NCI-H146 treated with DMSO at 0.1 percent for 48 hours (cell line): Measurements from ENCODE around the gene KRTAP10-5.
"Not testable (repeated sequence)": the region's sequence is repeated elsewhere in the genome, so short reads cannot be mapped to it uniquely, and the experiment has no call there.

ENCODE experiments used
- DNase-seq: peaks from one replicate; lab custom pipeline; 2025; ENCODE audit not compliant: unreplicated experiment; lab: John Stamatoyannopoulos, UW

Gene KRTAP10-5

DNA sequence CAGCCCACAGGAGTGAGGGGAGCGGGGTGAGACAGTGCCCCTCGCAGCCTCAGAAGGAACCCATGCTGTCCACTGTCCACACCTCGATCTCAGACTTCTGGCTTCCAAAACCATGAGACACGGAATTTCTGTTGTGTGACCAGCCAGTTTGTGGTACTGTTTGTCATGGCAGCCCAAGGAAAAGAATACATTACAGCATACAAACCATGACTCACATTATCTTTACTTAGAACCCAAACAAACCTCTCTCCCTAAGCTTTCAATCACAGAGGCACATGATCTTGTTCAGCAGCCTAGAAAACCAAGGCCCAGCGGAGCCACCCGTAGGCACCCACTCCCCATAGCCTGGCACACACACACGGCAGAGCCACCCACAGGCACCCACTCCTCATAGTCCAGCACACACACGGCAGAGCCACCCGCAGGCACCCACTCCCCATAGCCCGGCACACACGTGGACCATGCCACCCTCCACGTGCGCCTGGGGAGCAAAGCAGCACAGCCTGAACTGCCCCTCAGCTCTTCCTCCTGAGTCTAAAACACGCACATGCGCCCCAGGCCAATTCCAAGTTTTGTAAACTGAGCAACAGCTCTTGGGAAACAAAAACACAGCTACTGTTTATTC, 7.3 kb downstream of the KRTAP10-5 start:
- no peak for DNase-seq

DNA sequence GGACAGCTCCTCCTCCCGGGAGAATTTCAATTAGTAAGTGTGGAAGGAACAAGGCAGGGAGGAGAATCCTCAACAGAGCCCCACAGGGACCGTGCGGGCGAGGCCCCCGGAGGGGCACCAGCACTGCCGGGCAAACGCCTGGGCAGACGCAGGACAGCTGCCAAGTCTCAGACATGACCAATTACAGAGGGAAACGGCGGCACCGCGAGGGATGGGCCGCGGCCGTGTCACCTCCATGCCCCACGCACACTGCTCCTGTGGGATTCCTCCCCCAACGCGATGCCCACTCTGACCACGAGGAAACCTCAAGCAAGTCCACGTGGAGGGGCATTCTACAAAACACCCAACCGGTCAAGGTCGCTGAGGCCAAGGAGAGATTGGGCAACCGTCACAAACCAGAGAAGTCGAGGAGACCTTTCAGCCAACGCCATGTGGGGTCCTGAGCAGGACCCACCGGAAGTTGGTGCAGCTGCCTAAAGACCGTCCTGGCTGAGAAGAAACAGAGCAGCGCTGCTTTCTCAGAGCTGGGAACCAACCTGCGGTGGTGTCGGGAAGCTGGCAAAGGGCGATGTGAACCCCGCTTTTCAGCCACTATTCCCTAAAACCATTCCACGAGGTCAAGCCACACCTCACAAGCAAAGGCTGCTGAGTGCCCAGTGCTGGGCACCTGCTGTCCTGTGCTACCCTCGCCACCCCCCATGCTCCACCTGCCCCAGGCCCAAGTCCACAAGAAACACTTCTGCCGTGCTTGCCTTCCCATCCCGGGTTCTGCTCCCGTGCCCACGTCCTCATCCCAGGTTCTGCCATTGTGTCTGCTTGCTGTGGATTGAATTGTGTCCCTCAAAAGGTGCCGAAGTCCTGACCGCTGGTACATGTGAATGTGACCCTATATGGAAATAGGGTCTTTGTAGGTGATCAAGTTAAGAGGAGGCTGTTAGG, 8.3 kb downstream of the KRTAP10-5 start:
- no peak for DNase-seq

DNA sequence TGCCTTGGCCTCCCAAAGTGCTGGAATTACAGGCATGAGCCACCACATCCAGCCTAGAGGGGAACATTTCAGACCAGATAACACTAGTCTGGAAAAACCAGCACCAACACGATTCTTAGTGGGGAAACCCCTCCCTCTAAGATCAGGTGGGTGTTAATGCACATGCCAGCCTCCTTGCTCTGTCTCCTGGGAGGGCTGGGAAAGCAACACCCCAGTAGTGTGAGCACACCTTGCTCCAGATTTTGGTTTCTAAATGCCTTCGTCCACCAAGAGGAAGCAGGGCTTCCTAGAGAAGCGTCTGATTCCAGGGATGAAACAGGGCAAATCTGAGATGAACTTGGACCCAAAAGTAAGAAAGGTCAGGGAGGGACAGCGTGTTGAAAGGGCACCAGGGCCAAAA, 9.1 kb downstream of the KRTAP10-5 start:
- DNase-seq: no peak

DNA sequence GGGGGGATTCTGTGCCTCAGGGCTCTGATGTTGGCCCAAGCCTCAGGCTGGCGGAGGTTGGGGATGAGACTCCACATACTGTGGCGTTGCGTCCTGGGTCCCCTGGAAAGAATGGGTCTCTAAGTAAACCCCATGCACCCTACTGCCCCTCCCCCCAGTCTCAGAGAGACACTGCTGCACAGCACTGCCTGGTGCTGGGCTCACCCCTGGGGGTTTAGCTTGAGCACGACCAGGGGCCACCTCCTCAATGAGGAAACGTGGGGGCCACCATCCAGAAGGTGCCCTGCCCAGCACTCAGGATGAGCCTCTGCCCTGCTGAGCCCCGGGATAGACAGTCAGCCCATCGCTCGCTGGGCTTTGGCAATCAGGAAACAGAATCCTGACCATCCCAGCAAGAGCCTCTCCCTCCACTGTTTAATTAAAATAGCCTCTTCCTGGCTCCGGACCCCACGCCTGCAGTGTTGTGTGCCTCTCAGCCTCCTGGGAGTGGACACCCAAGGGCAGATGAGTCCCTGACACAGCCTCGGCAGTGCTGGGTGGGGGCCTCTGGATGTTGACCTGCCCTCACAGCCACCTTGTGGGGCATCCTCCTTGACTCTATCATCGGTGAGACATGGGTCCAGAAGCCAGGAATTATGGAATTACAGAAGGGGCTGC, 10.4 kb downstream of the KRTAP10-5 start:
- no peak for DNase-seq

DNA sequence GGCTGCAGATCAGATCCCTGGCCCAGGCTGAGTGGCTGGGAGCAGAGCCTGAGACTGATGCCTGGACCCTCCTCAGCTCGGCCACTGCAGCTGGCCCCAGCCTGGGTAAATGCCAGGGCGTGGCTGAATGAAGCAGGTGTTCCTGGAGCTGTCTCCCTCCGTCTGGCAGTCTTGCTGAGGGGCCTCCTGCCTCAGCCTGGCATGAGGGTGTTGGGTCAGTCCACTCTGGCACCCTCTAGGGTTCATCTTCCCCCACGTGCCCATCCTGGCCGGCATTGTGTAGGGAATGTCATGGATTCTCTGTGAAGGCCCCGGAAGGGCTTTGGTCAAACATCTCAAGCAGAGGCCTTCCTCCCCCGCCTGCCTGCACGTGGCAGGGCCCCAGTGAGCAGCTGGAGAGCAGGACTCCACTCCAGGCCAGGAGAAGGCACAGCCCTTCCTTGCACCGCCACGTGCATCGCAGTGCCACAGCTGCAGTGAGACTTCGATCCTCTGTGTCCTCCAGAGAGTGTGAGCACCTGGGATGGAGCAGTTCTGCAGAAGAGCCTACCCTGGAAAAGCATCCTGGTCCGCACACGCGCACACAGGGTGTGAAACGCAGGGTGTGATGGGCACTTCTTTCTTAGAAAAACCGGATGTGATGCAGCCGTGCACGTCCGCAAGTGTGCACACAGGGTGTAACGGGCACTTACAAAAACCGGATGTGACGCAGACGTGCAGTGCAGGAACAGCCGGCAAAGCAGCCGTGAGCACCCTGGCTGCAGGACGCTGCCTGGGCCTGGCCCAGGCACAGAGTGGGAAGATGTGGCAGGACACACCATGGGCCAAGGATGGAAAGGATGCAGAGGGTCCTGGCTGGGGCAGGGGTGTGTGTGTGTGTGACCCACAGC, 11.5 kb downstream of the KRTAP10-5 start:
- DNase-seq: no peak

DNA sequence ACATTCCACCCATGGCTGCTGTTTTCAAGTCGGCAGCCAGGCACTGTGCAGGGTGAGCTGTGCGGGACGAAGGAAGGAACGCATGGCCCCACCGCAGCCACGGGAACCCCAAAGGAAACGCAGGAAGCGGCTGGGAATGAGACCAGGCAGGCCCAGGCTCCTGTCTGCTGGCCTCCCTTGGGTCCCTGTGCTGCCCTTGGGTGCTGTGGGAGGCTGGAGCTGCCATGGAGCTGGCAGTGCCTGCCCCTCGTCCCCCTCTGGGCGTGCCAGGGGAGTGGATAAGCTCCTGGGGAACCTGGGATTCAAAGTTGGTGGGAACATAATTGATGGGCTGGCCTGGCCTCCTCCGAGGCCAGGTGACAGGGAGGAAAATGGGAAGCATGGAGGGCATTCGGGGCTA, 12.1 kb downstream of the KRTAP10-5 start:
- no peak for DNase-seq

DNA sequence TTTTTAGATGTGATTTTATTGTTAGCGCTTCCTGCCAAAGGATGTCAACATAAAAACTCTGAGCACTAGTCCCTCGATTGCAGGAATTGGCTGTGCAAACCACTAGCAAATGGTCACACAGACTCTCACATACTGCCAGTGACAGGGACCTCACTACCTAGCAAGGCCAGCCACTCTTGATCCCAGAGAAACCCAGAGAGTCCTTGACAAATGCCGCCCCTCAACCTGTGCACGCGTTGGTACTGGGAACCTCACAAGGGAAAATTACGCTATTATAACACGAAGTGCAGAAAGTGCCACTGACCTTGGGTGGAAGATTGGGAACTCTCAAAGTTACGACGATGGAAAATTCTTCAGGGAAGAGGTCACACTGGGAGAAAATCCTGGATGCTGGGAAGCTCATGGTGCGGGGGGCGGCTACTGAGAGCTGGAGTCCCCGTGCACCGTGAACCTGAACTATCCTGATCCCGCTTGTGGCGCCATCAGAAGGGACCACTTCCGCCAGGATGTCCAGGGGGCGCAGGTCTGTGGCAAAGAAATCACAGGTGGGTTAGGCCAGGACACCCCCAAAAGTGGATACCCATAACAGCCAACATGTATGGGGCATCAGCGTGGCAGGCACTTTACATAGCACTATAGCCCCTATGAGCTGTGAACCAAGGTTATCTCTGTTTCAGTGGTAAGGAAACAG, 12.8 kb downstream of the KRTAP10-5 start:
- DNase-seq: no peak

DNA sequence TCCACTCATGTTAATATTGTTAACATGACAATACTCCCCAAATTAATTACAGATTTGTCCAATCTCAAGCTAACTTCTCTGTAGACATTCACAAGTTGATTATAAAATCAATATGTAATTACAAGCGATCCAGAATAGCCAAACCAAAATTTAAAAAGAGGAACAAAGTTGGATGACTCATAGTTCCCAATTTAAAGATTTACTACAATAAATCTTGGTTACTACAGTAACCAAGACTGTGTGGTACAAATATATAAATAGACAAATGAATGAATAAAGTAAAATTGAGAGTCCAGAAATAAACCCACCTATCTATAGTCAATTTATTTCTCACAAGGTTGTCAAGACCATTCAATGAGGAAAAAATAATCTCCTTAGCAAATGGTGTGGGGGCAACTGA, 14.0 kb downstream of the KRTAP10-5 start:
- no peak for DNase-seq

DNA sequence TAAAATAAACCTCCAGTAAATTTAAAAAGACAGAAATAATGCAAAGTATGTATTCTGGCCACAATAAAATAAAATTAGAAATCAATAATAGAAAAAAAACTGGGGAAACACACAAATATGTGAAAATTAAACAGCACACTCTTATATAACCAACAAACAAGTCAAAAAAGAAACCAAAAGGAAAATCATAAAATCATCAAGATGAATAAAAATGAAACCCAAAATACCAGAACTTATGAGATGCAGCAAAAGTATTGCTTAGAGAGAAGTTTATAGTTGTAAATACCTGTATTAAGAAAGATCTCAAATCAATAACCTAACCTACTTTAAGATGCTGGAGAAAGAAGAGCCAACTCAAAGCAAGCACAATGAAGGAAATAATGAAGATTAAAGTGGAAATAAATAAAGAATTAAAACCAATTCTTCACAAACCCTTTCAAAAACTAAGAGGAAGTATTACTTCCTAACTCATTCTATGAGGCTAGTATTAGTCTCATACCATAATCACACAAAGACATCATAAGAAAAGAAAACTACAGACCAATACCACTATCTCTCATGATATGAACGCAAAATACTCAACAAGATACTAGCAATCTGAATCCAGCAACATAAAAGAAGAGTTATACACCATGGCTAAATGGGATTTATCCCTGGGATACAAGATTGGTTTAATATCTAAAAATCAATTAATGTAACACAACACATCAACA, 15.4 kb downstream of the KRTAP10-5 start:
- DNase-seq: no peak

DNA sequence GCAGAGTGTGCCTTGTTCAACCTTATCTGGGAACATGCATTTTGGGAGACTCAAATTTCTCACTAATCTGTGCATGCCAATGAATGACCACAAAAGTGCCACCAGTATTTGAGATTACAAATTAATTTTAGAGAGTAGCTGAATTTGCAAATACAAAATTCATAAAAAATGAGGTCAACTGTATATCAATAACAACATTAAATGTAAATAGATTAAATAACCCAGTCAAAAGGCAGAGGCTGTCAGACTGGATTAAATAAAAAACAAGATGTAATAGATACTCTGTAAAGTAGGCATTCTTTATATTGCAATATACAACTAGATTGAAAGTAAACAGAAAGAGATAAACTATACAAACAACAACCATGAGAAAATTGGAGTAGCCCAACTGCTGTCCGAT, 16.3 kb downstream of the KRTAP10-5 start:
- DNase-seq: no peak

DNA sequence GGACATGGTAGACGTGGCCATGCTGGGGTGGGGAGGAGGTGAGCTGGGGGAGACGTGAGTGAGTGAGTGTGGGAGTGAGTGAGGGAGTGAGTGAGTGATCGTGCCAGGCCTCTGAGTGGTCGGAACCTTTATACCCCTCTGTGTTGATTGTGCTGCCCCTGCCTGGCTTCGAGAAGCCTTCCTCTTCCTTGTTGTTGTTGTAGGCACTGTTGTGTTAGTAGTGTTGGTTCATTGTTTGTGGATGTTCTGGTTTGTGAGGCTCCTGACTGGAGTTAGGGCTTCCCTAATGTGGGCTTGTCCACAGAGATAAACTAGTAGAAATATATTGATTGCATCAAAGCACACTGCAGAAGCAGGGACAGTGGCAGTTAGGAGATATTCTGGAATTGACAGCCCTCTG, 21.7 kb downstream of the KRTAP10-5 start, which contains the start of gene KRTAP10-3:
Gene KRTAP10-3 (minus strand): TSS at position 101 of the 400 bp plus-strand sequence. CDS start 80 bp downstream, at position 21.
- DNase-seq: no peak

DNA sequence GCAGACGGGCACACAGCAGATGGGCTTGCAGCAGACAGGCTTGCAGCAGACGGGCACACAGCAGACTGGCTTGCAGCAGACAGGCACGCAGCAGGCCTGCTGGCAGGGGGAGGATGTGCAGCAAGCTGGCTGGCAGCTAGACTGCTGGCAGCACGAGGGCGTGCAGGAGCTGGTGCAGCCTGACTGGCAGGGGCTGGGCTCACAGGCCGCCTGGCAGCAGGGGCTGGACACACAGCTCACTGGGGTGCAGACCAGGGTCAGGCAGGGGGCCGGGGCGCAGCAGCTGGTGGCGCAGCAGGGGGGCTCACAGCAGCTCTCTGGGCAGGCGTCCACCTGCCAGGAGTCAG, 22.1 kb downstream of the KRTAP10-5 start:
- not testable (repeated sequence) for DNase-seq

DNA sequence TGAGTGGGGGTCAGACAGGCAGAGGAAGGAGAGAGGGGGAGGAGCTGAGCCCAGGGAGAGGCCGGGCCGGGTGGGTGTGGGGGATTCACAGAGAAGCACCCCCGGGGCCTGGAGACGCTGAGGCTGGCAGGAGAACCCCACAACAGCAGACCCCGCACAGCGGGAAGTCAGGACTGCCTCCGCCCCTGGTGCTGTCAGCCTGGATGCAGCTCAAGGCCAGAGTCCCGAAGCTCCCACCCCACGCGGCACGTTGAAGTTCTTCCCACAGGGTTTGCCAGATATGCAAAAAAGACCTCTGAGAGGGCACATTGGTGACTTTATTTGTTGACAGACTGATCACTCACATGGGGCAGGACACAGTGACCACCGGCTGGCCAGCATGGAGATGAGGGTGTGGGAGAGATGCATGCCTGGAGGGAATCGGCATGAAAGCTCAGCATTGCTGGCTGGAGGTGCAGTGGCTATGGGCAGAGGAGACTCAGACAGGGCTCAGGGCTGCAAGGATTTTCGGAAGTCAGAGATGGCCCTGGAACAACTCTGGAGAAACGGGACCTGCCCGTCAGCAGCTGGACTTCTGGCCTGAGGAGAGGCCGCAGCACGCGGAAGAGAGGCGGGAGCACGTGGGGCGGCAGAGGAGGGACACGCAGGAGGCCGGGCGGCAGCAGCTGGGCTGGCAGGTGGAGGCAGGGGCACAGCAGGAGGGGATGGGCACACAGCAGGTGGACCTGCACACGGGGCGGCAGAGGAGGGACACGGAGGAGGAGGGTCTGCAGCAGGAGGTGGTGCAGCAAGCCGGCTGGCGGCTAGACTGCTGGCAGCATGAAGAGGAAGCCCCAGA, 22.7 kb downstream of the KRTAP10-5 start:
- no peak for DNase-seq

DNA sequence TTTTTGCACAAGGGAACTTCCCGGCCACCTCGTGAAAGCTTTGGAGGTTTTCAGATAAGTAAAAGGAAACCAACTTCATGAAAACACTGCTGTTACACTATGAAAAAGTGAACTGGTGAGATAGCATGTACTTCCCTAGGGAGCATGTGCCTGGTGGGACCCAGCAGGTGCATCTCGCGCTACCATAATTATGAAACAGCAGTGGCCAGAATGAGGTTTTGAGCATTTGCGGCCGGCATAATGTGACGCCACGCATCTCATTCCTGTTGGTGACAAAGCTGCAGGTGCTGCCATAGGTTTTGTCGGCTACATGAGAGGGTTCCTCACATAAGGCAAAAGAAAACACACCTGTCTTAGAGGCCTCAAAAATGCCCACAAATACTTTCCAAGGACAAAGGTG, 23.5 kb downstream of the KRTAP10-5 start:
- peak; percentile 57 for DNase-seq

DNA sequence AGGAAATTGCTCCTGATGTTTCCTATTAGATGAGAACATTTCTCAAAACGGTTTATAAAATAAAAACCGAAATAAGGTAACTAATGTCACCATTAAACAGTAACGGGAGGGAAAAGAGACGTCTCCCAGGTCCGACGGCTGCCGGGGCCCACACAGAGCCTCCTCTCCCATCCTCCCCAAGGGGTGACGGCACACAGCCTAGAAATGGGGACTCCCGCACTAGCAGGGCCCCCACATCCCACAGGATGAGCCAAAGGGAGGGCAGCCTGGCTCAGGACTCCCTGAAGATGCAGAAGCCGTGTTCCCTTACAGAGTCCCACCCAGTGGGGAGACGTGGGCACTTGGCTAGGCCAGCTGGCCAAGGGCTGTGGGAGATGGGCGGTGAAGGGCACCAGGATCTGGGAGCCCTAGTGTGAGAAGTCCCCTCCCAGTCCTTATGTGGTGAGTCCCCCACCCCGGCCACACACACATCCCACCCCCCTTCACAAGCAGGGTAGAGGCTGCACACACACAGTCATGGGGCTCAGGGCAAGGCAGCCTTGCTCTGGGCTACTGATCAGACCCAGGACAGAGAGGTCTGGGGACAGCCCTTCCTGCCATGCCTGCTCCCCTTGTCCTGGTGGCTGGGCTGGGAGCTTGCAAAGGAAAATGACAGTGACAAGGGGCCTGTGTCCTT, 25.1 kb downstream of the KRTAP10-5 start:
- no peak for DNase-seq

DNA sequence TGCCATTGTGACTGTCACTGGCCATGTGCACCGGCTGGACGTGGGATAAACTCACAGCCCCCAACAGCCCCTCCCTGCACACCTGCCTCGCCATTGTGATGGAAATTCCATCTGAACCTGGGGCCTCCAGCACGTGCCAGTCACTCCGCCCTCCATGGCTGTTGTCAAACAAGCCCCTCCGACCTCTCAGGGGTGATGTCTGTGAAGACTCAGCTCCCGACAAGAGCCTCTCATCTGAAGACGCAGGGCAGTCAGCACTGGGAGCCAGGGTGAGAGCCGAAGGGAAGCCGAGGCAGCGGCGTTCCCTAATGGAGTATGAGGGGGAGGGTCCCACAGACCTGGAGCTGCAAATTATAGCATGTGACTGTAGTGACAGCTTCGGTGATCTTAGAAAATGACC, 27.7 kb downstream of the KRTAP10-5 start:
- peak; percentile 13 for DNase-seq

DNA sequence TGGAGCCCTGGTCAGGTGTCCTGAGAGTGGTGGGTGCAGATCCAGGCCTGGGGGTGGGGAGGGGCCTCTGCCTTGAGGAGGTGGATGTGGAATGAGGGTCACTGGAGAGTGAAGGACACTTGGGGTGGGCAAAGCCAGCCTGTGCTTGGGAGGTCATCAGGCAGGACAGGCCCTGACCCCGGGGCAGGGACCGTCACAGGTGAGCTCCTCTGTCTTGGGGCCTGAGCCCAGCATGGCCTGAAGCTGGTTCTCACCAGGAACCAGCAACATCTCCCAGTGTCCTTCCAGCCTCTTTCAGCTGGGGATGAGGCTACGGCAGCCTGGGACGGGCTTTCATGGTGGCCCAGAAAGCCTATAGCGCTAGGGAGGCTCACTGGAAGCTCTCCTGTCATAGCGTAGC, 28.3 kb downstream of the KRTAP10-5 start:
- DNase-seq: no peak

DNA sequence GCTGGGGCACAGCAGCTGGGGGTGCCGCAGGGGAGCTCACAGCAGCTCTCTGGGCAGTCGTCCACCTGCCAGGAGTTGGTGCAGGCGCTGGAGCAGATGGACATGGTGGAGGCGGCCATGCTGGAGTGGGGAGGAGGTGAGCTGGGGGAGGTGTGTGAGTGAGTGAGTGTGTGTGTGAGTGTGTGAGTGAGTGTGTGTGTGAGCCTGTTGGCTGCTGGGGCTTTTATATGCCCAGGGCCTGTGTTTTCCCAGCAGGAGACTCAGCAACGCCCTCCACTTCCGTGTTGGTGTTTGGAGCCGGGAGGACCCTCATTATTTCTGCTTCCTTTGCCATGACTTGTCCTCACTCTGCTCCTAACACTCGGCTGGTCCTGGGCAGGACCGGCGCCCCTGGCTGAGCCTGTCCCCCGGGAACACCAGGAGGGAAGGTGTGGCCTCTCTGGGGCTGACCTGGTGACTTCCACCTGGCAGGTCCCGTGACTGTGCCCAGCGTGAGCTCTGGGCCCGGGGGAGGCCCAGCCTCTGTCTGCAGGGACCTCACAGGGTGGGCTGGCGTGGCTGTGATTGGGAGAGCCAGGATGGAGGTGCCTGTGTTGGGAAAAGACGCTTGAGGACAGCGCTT, 29.0 kb downstream of the KRTAP10-5 start, which contains the start of gene KRTAP10-2:
Gene KRTAP10-2 (minus strand): TSS at position 166 of the 622 bp plus-strand sequence. CDS start 47 bp downstream, at position 119.
- peak; percentile 36 for DNase-seq
